ENCODE results near the gene HCFC1R1.

The HCFC1R1 gene

DNA sequence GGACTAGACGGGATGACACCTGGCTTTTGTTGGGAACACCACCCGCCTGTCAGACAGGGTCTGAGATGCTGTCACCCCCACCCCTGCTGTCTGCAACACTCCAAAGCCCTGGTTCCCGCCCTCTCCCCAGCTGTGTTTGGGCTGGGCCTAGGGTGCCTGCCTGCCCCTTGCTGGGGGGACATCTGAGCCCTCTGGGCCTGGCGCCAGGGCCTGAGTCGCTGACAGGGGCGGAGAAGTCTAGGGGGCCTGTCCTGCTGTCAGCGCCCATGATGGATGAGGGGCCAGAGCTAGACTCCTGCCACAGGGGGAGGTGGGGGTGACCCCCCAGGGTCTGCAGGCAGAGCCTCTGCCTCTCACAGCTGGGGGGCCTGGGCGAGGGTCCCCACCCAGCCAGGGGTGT is 35.9 kb downstream of the HCFC1R1 start:
- Histone ChIP-seq H2AFZ (ENCODE audit: low read length) (no peak overlapping the region), H3K79me2 (ENCODE audit: insufficient read depth, low read length) (no peaks in the 10 kb centered on the region), H3F3A (ENCODE audit: insufficient read depth, low read length) (no peaks in the 10 kb centered on the region), H3K4me2 (ENCODE audit: low read length) (no peak overlapping the region), H3K27ac (ENCODE audit: low read depth, low read length, poor library complexity, severe bottlenecking) (no peak overlapping the region), H3K4me3 (ENCODE audit: low read depth, low read length, poor library complexity, severe bottlenecking) (no peak overlapping the region), H3K9ac (ENCODE audit: low read length) (no peak overlapping the region), H3K9me2 (ENCODE audit: low read depth, low read length) (no peaks in the 10 kb centered on the region), H3K9me3 (ENCODE audit: low read length) (no peaks in the 10 kb centered on the region), H4K20me1 (ENCODE audit: insufficient read depth, low read length) (no peaks in the 10 kb centered on the region), H3K4me1 (ENCODE audit: insufficient read depth, low read length, severe bottlenecking) (peaks cover 11% of the 10 kb centered on the region), H3K27me3 (ENCODE audit: insufficient read depth, low read length) (peaks cover 3% of the 10 kb centered on the region; the same call in 1 of the 2 replicates), H3K36me3 (ENCODE audit: insufficient read depth, low read length) (no peaks in the 10 kb centered on the region)
- TF ChIP-seq EZH2 (IDR thresholded peaks at IDR 0.05; ENCODE audit: borderline replicate concordance, low read length) (no peak), CTCF (IDR thresholded peaks at IDR 0.05; ENCODE audit: low read length) (no peak)

GRCh38 chr16:2987286-2987685 is 36.5 kb downstream of the HCFC1R1 start:
- H3K9ac ChIP-seq (ENCODE audit: low read length) = no peak overlapping the region

DNA sequence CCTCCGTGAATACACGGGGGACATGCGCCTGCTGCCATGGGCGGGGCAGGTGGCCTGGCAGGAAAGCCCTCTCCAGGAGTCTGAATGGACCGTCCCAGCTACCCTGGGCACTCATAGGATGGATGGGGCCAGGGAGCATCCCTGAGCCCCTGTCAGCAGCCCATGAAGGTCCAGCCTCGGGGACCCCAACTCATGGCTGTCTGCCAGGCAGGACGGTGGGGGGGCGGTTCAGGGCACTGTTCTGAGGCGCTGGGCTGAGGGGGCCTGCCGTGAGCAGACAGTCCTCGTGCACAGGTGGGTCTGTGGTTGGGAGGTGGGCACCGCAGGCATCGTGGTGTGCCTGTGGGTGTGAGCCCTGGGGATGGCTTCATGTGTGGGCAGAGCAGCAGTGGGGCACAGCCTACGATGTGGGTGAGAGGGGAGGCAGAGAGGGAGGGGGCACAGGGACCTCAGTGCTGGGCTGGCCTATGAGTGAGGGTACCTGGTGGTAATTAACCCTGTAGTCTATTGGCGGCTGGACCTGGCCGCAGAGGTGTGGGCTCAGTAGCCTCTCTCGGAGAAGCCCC is 37.0 kb downstream of the HCFC1R1 start:
- Histone ChIP-seq H3K27me3 (ENCODE audit: insufficient read depth, low read length) (peaks cover 3% of the 10 kb centered on the region; the same call in 1 of the 2 replicates), H4K20me1 (ENCODE audit: insufficient read depth, low read length) (no peaks in the 10 kb centered on the region), H2AFZ (ENCODE audit: low read length) (no peak overlapping the region), H3K4me2 (ENCODE audit: low read length) (no peak overlapping the region), H3K79me2 (ENCODE audit: insufficient read depth, low read length) (no peaks in the 10 kb centered on the region), H3K4me1 (ENCODE audit: insufficient read depth, low read length, severe bottlenecking) (peaks cover 16% of the 10 kb centered on the region), H3F3A (ENCODE audit: insufficient read depth, low read length) (no peaks in the 10 kb centered on the region), H3K9ac (ENCODE audit: low read length) (no peak overlapping the region), H3K36me3 (ENCODE audit: insufficient read depth, low read length) (no peaks in the 10 kb centered on the region), H3K4me3 (ENCODE audit: low read depth, low read length, poor library complexity, severe bottlenecking) (no peak overlapping the region), H3K9me2 (ENCODE audit: low read depth, low read length) (no peaks in the 10 kb centered on the region), H3K9me3 (ENCODE audit: low read length) (no peaks in the 10 kb centered on the region), H3K27ac (ENCODE audit: low read depth, low read length, poor library complexity, severe bottlenecking) (no peak overlapping the region)
- TF ChIP-seq CTCF (IDR thresholded peaks at IDR 0.05; ENCODE audit: low read length) = no peak
- no peak for TF ChIP-seq EZH2 (IDR thresholded peaks at IDR 0.05; ENCODE audit: borderline replicate concordance, low read length)

More at GRCh38 chr16:2987286-2987685, 36.5 kb downstream of the HCFC1R1 start:
- Histone ChIP-seq H3K4me3 (ENCODE audit: low read depth, low read length, poor library complexity, severe bottlenecking) (no peak overlapping the region), H3K9me2 (ENCODE audit: low read depth, low read length) (no peaks in the 10 kb centered on the region), H3K79me2 (ENCODE audit: insufficient read depth, low read length) (no peaks in the 10 kb centered on the region), H3K9me3 (ENCODE audit: low read length) (no peaks in the 10 kb centered on the region), H3K36me3 (ENCODE audit: insufficient read depth, low read length) (no peaks in the 10 kb centered on the region), H3K27ac (ENCODE audit: low read depth, low read length, poor library complexity, severe bottlenecking) (no peak overlapping the region), H3K27me3 (ENCODE audit: insufficient read depth, low read length) (peaks cover 3% of the 10 kb centered on the region; the same call in 1 of the 2 replicates), H3K4me2 (ENCODE audit: low read length) (no peak overlapping the region), H4K20me1 (ENCODE audit: insufficient read depth, low read length) (no peaks in the 10 kb centered on the region), H3F3A (ENCODE audit: insufficient read depth, low read length) (no peaks in the 10 kb centered on the region), H3K4me1 (ENCODE audit: insufficient read depth, low read length, severe bottlenecking) (peaks cover 16% of the 10 kb centered on the region), H2AFZ (ENCODE audit: low read length) (no peak overlapping the region)
- no peak for TF ChIP-seq CTCF (IDR thresholded peaks at IDR 0.05; ENCODE audit: low read length)
- no peak for TF ChIP-seq EZH2 (IDR thresholded peaks at IDR 0.05; ENCODE audit: borderline replicate concordance, low read length)

Measured in OCI-LY1 (cell line).